ENCODE data around the gene C19orf73.

Gene C19orf73

DNA sequence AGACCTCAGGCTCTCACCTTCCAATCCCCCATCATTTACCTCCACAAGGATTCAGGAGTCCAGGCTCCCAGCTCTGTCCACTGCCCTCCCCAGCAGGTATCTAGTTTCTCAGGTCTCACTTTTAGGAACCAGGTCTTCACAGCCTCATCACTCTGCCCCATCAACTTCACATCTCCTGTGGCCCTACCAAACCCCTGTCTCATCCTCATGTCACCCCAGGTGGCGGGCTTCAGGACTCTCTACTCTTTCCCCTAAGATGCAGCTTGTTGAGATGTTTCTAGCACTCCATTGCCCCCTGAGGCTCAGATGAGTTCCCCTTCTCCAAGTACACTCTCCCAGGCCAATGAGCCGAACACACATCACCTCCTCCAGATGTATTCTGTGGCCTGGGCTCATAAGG lies 1.9 kb upstream of the C19orf73 start:
- no peak for DNase-seq

DNA sequence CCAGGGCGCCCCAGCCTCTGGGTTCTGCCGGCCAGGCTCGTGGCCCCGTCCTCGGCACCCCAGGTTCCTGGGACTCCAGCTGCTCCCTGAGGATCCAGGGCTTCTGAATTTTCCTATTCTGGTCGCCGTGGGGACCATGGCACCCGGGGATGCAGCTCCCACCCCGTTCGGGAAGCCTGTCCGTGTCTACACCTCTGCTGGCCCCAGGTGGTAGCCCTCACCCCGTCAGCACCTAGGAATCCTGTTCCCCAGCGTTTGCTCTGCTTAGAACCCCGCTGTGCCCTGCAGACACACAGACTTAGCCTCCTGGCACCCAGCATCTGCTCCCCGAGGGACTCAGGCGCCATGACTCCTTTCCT lies 1.4 kb upstream of the C19orf73 start:
- no peak for DNase-seq

DNA sequence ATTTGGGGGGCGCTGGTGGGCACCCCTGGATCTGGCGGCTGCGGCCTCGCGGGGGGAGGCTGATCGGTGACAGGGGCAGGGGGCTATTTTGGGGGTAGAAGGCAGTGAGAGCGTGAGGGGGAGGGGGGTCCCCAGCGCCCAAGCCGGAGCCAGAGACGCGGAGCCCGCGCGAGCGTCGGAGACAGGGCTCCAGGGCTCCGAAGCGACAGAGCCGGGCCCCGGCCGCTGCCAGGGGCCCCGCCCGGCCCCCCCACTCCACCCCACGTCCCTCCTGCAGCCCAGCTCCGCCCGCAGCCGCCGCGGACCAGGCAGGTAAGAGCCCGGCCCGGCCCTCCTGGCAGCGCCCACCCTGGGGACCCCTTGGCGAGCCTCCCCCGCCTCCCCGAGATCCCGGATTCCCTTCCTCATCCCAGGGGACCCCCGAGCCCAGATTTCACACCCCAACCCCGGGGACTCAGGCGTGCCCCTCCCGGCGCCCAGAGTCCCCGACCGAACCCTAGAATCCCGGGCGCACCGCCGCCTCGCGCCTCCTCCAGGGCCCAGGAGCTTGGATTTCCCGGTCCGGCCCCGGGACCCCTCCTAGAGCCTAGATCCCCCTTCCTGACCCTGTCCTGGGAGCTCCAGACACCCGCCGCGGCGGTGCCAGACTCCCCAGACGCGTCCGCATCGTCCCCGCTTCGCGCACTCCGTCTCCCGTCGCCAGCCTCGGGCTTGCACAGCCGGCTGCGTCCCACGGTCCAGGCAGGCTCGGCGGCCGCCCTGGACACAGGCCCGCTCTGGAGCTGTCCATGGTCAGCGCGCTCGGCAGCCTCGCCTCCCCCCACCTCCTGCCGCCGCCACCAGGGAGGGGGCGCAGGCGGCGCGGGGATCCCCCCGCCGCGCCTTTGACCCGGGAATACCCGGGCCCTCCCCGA lies 725 bp upstream of the C19orf73 start, which contains the start of gene PPFIA3:
TSS of gene PPFIA3 (plus strand) at position 134 of the 914 bp plus-strand sequence. CDS start 8,330 bp downstream, outside the sequence.
- peak; percentile 23 for DNase-seq

DNA sequence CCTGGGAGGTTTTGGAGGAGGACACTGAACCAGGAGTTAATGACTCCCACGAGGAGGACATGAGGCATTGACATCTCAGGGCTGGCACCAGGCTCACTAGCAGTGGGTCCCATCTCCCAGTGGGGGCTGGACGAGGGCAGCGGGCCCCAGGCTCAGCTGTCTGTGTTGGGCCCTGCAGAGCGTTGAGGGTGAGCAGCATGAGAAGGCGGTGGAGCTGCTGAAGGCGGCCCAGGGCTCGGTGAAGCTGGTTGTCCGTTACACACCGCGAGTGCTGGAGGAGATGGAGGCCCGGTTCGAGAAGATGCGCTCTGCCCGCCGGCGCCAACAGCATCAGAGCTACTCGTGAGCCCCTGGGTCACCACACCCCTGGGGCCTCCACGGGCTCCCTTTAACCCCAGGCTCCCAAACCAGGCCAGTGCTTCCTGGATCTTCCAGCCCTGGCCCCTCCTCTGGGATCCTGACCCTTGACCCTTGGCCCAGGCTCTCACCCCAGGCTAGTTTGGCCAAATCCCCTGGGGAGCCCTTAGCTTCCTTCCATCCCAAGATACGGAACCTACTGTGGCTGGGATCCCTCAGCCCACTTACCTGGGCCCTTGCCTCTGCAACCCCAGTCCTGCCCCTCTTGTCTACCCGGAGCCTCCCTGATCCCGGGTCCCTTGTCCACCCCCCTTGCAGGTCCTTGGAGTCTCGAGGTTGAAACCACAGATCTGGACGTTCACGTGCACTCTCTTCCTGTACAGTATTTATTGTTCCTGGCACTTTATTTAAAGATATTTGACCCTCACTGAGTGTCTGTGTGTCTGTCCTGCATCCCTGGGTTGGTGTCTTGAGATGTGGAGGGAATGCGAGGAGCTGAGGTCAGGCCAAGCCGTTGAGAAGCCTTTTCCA lies 1.0 kb downstream of the C19orf73 start:
- no peak for DNase-seq

DNA sequence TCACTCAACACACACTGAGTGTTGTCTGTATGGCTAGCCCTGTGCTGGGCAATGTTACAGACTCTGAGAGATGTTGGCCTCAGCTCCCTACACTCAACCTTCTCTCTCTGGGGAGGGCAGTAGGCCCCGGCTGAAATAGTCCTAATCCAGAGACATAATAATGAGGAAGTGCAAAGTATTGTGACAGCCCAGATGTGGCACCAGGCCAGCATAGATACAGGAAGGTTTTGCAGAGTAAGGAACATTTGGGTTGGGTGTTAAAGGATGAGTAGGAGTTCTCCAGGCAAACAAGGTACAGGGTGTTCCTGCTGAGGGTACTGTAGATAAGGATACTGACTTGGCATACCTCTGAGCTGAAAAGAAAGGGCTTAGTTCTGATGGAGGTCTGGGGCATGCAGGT lies 2.4 kb downstream of the C19orf73 start:
- DNase-seq = no peak

DNA sequence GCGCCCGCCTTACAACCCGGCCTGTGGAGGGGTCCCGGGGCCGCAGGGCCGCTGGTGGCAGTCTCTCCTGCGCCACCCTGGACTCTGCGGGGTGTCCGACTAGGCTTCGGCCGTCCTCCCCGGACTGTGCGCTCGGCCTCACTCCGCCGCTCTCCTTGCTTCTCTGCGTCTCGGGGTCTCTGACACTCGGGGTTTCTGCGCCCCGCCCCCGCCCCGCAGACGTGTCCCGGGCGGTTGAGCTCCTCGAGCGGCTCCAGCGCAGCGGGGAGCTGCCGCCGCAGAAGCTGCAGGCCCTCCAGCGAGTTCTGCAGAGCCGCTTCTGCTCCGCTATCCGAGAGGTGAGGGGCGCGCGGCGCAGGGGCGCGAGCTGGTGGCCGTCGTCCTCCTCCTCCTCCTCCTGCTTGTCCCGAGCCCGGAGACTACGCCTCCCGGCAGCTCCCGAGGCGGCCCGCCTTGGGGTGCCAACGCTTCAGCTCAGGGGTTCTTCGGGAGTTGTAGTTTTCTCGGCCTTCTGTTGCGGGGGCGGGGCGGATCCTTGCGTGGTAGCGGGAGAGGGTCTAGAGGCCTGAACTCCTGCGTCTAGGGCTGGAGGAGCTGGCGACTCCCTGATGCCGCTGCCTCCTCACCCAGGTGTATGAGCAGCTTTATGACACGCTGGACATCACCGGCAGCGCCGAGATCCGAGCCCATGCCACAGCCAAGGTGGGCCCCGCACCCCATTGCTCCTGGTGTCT lies 4.1 kb downstream of the C19orf73 start:
- peak; percentile 68 for DNase-seq

DNA sequence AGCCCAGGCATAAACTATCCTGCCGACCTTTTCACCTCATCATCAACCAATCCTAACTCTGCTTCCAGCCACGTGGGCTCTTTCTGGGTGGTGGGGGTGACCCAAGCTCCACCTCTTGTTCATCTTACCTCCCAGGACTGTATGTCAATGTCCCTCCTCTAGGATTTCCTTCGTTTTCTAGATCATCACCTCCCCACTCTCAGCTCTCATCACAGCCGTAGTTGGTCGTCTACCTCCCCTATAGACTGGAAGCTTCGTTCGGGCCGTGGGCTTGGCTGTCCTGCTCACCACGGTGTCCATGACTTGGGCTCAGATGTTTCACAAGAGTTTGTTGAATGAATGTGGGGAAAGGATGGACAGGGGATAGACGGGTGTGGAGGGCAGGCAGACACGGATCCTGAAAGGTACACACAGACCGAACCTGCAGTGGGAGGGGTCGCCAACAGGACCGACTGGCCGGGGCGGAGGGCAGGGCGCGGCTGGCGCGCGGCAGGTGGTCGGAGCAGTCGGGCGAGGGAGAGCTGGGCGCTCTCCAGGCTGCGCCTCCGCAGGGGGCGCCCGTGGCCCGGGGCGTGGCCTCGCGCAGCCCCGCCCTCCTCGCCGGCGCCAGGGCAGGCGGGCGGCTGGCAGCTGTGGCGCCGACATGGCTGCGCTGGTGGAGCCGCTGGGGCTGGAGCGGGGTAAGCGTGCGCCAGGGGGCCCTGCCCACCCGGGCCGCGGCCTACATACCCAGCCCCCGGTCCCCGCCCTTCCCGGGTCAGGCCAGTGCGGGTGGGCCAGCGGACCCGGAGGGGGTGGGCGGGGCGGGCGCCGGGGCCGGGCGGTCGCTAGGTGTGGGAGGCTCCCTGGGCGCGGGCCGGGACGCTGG lies 4.9 kb downstream of the C19orf73 start, which contains the start of gene LIN7B:
TSS of gene LIN7B (plus strand) at position 609 of the 868 bp plus-strand sequence. CDS start at position 644, 35 bp downstream.
- peak; percentile 77 for DNase-seq

DNA sequence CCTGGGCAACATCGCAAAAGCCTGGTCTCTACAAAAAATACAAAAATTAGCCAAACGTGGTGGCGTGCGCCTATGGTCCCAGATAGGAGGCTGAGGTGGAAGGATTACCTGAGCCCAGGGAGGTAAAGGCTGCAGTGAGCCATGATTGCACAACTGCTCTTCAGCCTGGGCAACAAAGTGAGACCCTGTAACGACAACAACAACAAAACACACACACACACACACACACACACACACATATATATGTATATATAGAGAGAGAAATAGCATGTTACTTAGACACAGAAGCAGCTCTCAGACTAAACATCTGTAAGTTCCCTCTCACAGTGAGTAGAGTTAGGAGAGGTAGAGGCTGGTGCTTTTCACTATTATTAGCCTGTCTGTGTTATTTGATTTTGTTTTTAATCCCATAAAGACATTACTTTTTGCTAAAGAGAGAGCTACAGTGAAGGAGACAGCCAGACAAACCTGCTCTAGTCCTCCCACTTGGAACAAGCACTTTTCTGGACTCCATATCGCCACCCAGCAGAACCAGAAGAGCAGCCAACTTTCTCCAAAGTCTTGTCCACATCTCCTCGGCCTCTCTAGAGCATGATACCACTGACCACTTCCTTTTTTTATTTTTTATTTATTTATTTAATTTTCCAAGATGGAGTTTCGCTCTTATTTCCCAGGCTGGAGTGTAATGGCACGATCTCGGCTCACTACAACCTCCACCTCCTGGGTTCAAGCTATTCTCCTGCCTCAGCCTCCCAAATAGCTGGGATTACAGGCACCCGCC lies 7.5 kb downstream of the C19orf73 start:
- DNase-seq = no peak

DNA sequence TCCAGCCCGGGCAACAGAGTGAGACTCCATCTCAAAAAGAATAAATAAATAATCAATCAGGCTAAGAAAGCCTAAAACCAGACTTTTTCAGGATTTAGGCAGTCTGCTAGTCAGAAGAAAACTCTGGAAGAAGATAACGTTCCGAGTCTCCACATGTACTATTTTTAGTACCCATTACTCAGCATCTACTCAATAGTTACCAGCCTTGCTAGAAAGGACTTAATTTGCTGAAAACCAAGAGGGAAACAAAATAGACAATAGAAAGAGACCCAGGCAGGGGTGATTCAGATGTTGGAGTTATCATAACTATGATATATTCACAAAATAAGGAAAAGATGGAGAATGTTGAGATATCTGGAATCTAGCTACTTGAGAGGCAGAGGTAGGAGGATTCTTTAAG lies 8.4 kb downstream of the C19orf73 start:
- DNase-seq = no peak

DNA sequence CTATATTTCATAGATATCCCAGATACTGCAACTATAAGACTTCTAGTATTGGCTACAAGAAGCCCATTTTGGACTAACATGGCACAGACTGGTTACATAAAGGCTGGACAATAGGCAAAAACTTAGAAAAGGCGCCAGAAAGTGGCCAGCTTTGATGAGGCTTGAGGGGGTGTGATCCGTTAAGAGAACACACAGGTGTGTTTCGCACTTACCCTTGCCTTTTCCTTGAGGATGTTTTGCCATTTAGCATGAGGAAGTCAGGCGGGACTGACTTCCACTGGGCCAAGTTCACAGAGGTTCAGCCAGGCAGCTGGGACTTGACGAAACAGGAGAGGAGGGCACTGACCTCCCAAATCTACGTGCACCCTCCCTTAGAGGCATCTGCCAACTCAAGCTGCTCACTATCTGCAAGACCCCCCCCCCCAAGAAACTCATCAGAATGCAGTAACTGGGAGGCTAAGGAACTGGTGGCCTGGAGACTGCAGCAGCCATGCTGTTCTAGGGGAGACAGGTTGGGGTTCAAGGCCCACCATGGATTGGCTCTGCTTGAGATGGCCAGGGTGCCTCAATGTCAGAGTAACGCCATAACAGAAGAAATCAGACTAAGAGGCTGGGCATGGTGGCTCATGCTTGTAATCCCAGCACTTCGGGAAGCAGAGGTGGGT lies 9.2 kb downstream of the C19orf73 start:
- no peak for DNase-seq

DNA sequence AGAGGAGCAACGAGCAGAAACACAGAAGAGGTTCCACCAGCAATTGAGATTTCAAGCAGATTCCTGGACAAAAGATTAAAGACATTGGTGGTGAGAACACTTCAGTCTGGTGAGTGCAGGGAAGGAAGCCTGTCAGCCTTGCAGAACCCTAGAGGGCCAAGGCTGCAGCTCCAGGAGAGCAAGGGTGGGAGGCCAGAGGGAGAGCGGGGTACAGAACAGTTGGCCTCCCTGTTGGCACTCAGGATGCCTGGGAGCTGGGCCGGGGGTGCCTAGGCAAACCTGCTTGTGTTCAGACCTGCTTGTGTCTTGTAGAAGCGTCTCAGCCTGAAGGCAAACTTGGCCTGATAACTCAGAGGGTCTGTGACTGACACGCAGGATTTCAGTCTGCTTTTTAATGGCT lies 9.9 kb downstream of the C19orf73 start:
- no peak for DNase-seq

DNA sequence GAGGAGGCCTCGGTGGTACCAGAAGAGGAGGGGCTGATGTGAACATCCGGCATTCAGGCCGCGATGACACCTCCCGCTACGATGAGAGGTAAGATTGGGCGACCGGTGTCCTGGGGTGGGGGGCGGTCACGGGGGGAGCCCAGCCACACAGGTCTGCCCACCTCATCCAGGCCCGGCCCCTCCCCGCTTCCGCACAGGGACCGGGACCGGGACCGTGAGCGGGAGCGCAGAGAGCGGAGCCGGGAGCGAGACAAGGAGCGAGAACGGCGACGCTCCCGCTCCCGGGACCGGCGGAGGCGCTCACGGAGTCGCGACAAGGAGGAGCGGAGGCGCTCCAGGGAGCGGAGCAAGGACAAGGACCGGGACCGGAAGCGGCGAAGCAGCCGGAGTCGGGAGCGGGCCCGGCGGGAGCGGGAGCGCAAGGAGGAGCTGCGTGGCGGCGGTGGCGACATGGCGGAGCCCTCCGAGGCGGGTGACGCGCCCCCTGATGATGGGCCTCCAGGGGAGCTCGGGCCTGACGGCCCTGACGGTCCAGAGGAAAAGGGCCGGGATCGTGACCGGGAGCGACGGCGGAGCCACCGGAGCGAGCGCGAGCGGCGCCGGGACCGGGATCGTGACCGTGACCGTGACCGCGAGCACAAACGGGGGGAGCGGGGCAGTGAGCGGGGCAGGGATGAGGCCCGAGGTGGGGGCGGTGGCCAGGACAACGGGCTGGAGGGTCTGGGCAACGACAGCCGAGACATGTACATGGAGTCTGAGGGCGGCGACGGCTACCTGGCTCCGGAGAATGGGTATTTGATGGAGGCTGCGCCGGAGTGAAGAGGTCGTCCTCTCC lies 11.1 kb downstream of the C19orf73 start:
- DNase-seq = no peak

DNA sequence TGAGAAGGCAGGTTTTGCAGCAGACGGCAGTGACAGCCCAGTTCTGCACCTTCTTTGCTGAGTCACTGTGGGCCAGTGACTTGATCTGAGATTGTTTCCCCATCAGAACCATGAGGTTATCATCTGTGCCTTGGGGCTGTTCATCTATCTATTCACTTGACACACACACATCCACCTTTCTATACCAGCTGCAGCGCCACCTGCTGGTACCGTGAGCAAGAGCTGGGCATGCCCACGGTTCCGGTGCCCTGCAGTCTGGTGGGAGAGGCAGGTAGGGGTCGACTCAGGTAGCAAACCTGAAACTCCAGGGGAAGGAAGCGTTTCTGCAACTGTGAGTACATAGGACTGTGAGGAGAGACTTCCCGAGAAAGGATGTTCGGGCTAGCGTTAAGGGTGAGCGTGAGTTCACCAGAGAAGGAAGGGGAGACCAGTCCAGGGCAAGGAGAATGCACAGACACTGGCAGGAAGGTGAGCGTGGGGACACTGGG lies 12.3 kb downstream of the C19orf73 start:
- peak; percentile 75 for DNase-seq

DNA sequence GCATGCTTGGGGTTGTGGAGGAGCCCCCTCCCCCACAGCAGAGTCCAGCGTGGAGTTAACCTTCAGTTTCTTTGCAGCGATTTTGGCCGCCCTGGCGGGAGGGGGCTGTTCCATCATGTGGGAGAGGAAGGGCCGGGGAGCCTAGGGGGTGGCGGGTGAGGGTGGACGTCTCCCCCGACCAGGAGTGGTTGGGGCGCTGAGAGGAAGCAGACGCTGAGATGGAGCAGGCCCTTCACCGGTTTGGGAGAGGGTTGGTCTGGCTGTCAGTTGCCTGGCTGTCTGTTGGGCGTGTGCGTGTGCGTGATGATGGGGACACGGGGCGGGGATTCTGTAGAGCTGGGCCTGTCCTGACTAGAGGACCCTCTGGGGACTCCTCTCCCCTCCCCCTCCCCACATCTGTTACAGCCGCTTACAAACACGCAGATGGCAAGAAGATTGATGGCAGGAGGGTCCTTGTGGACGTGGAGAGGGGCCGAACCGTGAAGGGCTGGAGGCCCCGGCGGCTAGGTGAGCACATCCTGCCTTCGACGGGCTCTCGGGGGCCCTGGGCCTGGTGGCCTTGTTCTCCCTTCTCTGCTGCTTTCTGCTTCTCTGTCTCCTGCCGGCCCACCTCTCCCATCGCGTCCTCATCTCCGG lies 14.6 kb downstream of the C19orf73 start:
- DNase-seq = no peak

DNA sequence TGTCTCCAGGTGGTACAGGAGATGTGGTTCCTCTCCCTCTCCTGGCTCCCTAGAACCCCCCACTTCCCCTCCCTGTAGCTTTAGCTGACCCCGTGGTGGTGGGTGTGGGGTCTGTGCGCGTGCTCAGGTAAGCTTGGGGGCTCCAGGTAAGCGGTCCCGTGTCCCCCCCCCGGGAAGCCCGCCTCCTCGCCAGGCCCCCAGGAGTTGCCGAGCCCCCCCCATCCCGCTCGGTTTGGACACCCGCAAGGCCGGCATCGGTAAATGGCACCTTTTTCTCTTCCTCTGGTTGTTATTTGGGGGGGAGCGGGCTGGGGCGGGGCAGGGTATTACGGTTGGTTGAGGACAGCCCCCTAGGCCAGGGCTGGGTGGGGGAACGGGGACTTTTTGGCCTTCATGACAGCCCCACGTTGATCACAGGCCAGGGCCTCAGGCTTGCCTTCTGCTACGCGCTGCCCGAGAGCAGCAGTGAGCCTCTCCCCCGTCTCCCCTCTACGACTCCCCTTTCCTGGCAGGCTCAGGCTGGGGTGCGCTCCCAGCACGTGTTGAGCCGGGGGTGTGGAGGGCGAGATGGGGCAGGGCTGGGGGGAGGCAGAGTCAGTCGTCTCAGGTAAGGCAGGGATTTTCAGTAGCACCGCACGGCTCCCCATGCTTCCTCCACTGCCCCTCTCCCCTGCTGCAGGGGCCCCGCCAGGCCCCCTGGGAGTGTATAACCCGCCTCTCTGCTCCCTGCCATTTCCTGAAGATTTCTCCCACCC lies 15.4 kb downstream of the C19orf73 start:
- DNase-seq = no peak

DNA sequence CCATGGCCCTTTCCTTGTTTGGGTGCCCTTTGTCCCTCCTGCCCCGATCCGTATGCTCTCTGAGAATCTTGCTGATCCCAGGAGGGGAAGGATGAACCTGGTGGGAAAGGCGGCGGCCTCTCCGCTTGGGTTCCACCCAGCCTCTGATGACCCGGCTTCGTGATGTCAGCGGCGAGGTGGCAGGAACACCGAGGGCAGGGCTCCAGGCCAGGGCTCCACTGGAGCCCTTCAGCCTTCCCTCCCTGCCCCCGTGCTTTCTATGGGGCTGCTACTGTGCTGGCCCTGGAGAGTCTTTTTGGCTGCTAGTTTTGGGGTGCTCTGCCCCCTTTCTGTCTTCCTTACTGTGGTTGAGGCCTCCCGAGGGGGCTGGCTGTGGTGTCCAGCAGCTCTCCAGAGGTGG lies 16.6 kb downstream of the C19orf73 start:
- DNase-seq = no peak

DNA sequence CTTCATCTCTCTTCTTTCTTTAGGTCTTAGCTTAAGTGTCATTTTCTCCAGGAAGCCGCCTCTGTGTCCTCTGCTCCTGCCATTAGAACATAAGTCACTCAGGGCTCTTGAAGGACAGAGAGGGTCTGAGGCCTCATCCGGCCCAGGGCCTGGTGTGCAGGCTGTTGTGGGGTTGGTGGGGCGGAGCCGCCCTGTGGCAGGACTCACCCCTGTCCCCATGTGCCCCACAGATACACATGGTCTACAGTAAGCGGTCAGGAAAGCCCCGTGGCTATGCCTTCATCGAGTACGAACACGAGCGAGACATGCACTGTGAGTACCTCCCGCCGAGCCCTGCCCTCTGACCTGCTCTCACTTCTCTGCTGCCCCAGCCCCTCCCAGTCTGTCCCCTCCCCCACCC lies 17.8 kb downstream of the C19orf73 start:
- no peak for DNase-seq

DNA sequence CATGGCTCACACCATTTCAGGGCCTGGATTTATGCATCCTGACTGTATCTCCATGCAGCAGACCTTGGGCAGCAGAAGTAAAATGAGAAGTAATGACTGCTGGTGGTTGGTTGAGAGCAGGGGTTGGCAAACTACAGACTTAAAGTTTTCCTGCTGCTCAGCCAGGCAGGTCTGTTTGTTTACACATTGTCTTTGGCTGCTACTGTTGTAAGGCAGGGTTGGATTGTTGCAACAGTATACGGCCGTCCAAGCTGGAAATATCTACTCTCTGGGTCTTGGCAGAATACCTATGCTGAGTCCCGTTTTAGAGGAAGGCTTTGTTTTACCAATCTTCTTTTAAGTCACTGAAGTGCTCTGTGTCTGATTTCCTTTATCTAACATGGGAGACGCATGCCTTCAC lies 20.1 kb downstream of the C19orf73 start:
- DNase-seq = no peak

Data from CD4-positive, alpha-beta T cell treated with Interleukin-6 for 4 hours (primary cell).